ENCODE results near the gene SETD4. TPM values are rescaled to one million over a fixed set of nuclear protein-coding genes. Genes with fewer than 3 reads are reported as not detected.
A peak's percentile ranks its signal among the peaks of the same experiment; 100 is the strongest.

SETD4 gene
- total and polyA plus RNA-seq, 2 of the 13 experiments (the other 11 are each of a cell fraction or from before 2014, with no cell fraction given) = 7.1 to 14.4 TPM

- TF ChIP-seq ETV6 (CRISPR knock-in tag; conservative IDR thresholded peaks at IDR 0.05) (no peak), NONO (IDR thresholded peaks at IDR 0.05) (no peak), NONO (CRISPR knock-in tag; conservative IDR thresholded peaks at IDR 0.05) (no peak), MIXL1 (CRISPR knock-in tag; IDR thresholded peaks at IDR 0.05) (no peak), FOXA1 (IDR thresholded peaks at IDR 0.05) (no peak), FOXA1 (CRISPR knock-in tag; IDR thresholded peaks at IDR 0.05) (no peak), ZNF782 (CRISPR knock-in tag; IDR thresholded peaks at IDR 0.05; ENCODE audit: borderline replicate concordance) (no peak), ZNF670 (CRISPR knock-in tag; IDR thresholded peaks at IDR 0.05; ENCODE audit: borderline replicate concordance) (0 out of 2 replicates have a peak, but pooled peaks have one; percentile 27), MTA1 (CRISPR knock-in tag; IDR thresholded peaks at IDR 0.05; ENCODE audit: borderline replicate concordance) (no peak), DNMT3B (CRISPR knock-in tag; conservative IDR thresholded peaks at IDR 0.05) (no peak), THAP7 (CRISPR knock-in tag; IDR thresholded peaks at IDR 0.05) (no peak)
- TF ChIP-seq, protein P1, sequence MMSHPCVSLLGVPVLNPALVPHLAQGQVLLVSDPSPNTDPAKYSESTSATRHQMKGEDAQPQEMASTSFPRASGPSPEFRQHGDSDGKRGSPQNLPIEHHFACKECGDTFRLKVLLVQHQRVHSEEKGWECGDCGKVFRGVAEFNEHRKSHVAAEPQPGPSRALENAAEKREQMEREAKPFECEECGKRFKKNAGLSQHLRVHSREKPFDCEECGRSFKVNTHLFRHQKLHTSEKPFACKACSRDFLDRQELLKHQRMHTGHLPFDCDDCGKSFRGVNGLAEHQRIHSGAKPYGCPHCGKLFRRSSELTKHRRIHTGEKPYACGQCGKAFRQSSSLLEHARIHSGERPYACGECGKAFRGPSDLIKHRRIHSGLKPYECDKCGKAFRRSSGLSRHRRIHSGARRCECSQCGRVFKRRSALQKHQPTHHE (CRISPR knock-in tag; IDR thresholded peaks at IDR 0.05; ENCODE audit: borderline replicate concordance) = no peak
These were observed 12.3 kb upstream of the SETD4 start (continued) for GRCh38 chr21:36072453-36073162.

- Histone ChIP-seq H3K27ac (ENCODE audit: extremely low read length, insufficient read depth, low read length) (no peak overlapping the region), H3K79me2 (ENCODE audit: insufficient read depth, low read length) (no peaks in the 10 kb centered on the region), H3K36me3 (replicated peaks in 1 of 2; ENCODE audit: control insufficient read depth in 1 of 2, insufficient read depth in 2 of 2, low read length in 2 of 2) (no peaks in the 10 kb centered on the region), H2AFZ (ENCODE audit: low read length) (no peak overlapping the region), H3K4me1 (ENCODE audit: insufficient read depth, low read length) (peaks cover 51% of the 10 kb centered on the region), H3K9me3 (ENCODE audit: low read length) (peaks cover 6% of the 10 kb centered on the region), H3K9ac (ENCODE audit: insufficient read depth, low read depth, low read length) (no peak overlapping the region), H3K4me2 (ENCODE audit: low read depth, low read length) (peak overlapping the region; percentile 76), H4K20me1 (ENCODE audit: insufficient read depth, low read length) (no peaks in the 10 kb centered on the region), H3K4me3 (replicated peaks in 1 of 3; ENCODE audit: insufficient read depth in 1 of 3, low read depth in 2 of 3, low read length in 3 of 3) (no peak overlapping the region), H3K27me3 (ENCODE audit: control insufficient read depth in 1 of 2, insufficient read depth in 2 of 2, low read length in 2 of 2) (no peaks in the 10 kb centered on the region)
- FAIRE-seq (no peak), ATAC-seq (no peak), DNase-seq (ENCODE audit: low spot score) (no peak)
- no TSS peak for BruUV-seq (replicated peaks)
- in situ Hi-C loops (cut with HindIII; ENCODE audit: extremely low pct_ligation_motif_present, low pct_unique_long_range_greater_than_20kb) (no loop called here), intact Hi-C loops (cut with micrococcal nuclease; ENCODE audit: unreplicated experiment) (no loop called here)
- POLR2A ChIA-PET = interaction anchor here (1.5 to 3.0 kb wide), 2 partner anchors 11 to 1182 kb away, joined by 3 to 23 read pairs; partner anchors contain the start of gene SETD4
- CTCF ChIA-PET (ENCODE audit: low intra/inter-chr PET ratio, low total read pairs) = no interaction called here
- WGBS (ENCODE audit: low lambda C conversion rate) = 51% methylated on average over 6 of the region's 7 CpGs
- no peak for TF ChIP-seq HHEX (CRISPR knock-in tag; IDR thresholded peaks at IDR 0.05)
- TF ChIP-seq, protein P2, sequence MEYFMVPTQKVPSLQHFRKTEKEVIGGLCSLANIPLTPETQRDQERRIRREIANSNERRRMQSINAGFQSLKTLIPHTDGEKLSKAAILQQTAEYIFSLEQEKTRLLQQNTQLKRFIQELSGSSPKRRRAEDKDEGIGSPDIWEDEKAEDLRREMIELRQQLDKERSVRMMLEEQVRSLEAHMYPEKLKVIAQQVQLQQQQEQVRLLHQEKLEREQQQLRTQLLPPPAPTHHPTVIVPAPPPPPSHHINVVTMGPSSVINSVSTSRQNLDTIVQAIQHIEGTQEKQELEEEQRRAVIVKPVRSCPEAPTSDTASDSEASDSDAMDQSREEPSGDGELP (IDR thresholded peaks at IDR 0.05; ENCODE audit: borderline replicate concordance, low read depth) = peak; percentile 64; the same call in 1 of the 2 replicates
- TF ChIP-seq SOX6 (IDR thresholded peaks at IDR 0.05) = no peak
- TF ChIP-seq SOX6 (CRISPR knock-in tag; IDR thresholded peaks at IDR 0.05) = peak; percentile 43
- 0 out of 2 replicates have a peak, but pooled peaks have one; percentile 29 for TF ChIP-seq SOX5 (CRISPR knock-in tag; IDR thresholded peaks at IDR 0.05; ENCODE audit: borderline replicate concordance)
- TF ChIP-seq BHLHE40 (IDR thresholded peaks at IDR 0.05; ENCODE audit: low read length) = peak; percentile 38; the same call in 1 of the 2 replicates
- TF ChIP-seq SOX13 (IDR thresholded peaks at IDR 0.05) = no peak
- peak in 1 of 2 experiments; percentile 62; a peak in 2 of 4 replicates for TF ChIP-seq SOX13 (CRISPR knock-in tag; conservative IDR thresholded peaks at IDR 0.05 in 1 of 2, IDR thresholded peaks at IDR 0.05 in 1 of 2)
- no peak for TF ChIP-seq ZNF337 (CRISPR knock-in tag; IDR thresholded peaks at IDR 0.05; ENCODE audit: borderline replicate concordance, low read depth)
- 0 out of 2 replicates have a peak, but pooled peaks have one; percentile 30 for TF ChIP-seq ZNF263 (CRISPR knock-in tag; IDR thresholded peaks at IDR 0.05)
- TF ChIP-seq HNF4G (IDR thresholded peaks at IDR 0.05; ENCODE audit: borderline replicate concordance, low read depth, low read length) = 0 out of 2 replicates have a peak, but pooled peaks have one; percentile 14
- no peak for TF ChIP-seq HNF4G (CRISPR knock-in tag; IDR thresholded peaks at IDR 0.05; ENCODE audit: borderline replicate concordance, low read depth)
These were observed 10.7 kb upstream of the SETD4 start for GRCh38 chr21:36070999-36071398.

All from HepG2 (cell line).